ENCODE results near the gene GOLM1.
A peak's percentile ranks its signal among the peaks of the same experiment; 100 is the strongest.
"Not testable (repeated sequence)": the region's sequence is repeated elsewhere in the genome, so short reads cannot be mapped to it uniquely, and the experiment has no call there.

Gene GOLM1

DNA sequence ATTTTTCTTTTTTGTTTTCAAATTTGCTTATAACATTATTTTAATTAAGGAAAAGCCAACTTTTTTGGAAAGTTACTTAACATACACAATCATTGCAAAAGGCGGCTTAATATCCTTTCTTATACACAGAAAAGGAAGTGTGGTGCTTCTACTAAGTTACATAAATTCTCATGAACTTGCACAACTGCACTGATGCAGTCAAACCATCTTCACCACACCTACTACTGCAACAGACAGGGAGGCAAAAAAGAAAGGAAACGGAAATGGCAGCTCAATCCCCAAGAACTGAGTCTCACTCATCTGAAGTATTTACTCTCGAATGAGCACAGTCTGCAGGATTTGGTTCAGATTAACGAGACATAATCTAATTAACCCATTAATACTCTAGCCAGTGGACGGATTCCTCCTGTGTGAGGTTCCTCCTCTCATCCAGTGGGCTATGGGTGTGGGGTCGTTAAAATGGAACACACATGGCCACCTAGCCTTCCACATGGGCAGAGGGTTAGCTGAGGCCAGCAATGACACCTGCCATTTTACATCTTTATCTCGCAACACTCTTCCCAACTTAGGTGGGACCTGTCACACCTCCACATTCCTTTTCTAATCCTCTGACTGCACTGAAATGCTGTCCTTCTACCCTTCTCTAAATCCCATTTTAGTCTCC lies 30.0 kb downstream of the GOLM1 start:
- no peak overlapping the region for H3K9ac ChIP-seq (ENCODE audit: low read depth in 1 of 2, low read length in 2 of 2)
- no peaks in the 10 kb centered on the region for H3K27me3 ChIP-seq (ENCODE audit: control insufficient read depth in 2 of 2, insufficient read depth in 2 of 2, low read length in 2 of 2)
- peaks cover 7 to 9% of the 10 kb centered on the region in 2 donors for H3K36me3 ChIP-seq (ENCODE audit: control insufficient read depth in 2 of 2, insufficient read depth in 2 of 2, low read length in 2 of 2)
- H3K4me3 ChIP-seq (ENCODE audit: low read length in 2 of 2) = no peak overlapping the region
- no peaks in the 10 kb centered on the region for H3K4me1 ChIP-seq (ENCODE audit: control insufficient read depth in 2 of 2, insufficient read depth in 2 of 2, low read length in 2 of 2)
- no peak overlapping the region for H3K27ac ChIP-seq (ENCODE audit: low read depth in 2 of 2, low read length in 2 of 2)
- no peaks in the 10 kb centered on the region for H3K9me3 ChIP-seq (ENCODE audit: control insufficient read depth in 2 of 2, low read length in 2 of 2)

DNA sequence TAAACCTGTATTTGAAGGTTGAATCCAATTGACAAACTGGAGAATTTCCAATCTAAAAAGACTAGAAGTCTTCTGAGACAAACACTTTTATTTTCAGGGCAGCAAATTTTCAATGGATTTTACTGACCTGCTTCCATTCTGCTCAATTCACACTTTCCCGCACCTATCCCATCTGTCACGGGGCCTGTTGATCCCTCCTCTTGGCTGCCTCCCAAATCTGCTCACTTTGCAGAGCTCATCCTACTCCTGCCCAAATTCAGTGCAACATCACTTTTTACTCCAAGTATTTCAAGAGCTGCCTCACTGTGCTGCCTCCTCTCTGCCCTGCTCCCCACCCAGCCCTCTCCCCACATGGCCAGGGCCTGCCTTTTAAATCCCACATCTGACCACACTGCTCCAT lies 35.1 kb downstream of the GOLM1 start:
- no peaks in the 10 kb centered on the region for H3K9me3 ChIP-seq (ENCODE audit: control insufficient read depth in 2 of 2, low read length in 2 of 2)
- no peak overlapping the region for H3K4me3 ChIP-seq (ENCODE audit: low read length in 2 of 2)
- H3K27ac ChIP-seq (ENCODE audit: low read depth in 2 of 2, low read length in 2 of 2) = no peak overlapping the region
- peaks cover 3 to 5% of the 10 kb centered on the region in 2 donors for H3K36me3 ChIP-seq (ENCODE audit: control insufficient read depth in 2 of 2, insufficient read depth in 2 of 2, low read length in 2 of 2)
- peaks cover 6 to 21% of the 10 kb centered on the region in 2 donors for H3K4me1 ChIP-seq (ENCODE audit: control insufficient read depth in 2 of 2, insufficient read depth in 2 of 2, low read length in 2 of 2)
- H3K27me3 ChIP-seq (ENCODE audit: control insufficient read depth in 2 of 2, insufficient read depth in 2 of 2, low read length in 2 of 2) = no peaks in the 10 kb centered on the region
- H3K9ac ChIP-seq (ENCODE audit: low read depth in 1 of 2, low read length in 2 of 2) = no peak overlapping the region

DNA sequence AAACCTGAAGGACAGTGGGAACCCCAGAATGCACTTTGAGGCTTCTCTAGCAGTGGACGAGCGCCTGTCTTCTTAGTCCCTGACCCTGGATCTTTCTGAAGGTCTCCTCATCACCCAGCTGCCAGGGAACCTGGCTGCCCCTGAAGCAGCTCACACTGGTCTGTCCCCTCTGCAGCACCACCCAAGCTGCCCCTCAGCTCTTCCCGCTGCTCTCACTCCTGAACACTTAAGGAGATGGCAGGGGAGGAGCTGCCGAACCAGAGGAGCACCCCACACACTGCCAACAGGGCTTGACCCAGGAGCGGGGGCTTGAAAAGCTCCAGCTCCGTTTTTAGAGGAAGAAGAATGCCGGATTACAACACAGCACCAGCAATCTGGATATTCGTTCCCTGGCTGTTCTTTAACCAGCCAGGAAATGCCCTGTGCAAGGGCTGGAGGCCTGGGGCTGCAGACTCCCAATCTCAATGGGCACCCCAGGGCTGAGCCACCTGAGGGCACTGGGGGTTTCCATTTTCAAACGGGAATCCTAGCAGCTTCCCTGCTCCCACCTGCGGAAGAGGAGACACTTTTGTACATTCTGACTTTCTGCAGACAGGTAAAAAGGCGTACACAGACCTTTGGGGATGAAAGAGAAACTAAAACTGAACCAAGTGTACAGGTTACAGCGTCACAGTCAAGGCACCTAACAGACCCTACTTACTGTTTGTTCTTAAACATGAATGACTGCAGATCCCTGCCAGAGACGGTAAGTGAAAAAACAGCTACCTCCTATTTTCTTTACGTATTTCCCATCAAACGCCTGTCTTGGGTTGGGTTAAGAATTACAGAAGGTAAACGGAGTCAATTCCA lies 36.3 kb downstream of the GOLM1 start:
- Histone ChIP-seq H3K9me3 (ENCODE audit: control insufficient read depth in 2 of 2, low read length in 2 of 2) (no peaks in the 10 kb centered on the region), H3K27ac (ENCODE audit: low read depth in 2 of 2, low read length in 2 of 2) (peak overlapping the region; percentile 30 to 61), H3K4me1 (ENCODE audit: control insufficient read depth in 2 of 2, insufficient read depth in 2 of 2, low read length in 2 of 2) (peaks cover 6 to 21% of the 10 kb centered on the region in 2 donors), H3K36me3 (ENCODE audit: control insufficient read depth in 2 of 2, insufficient read depth in 2 of 2, low read length in 2 of 2) (peaks cover 5% of the 10 kb centered on the region in 2 donors), H3K4me3 (ENCODE audit: low read length in 2 of 2) (peak overlapping the region; percentile 28 to 61), H3K27me3 (ENCODE audit: control insufficient read depth in 2 of 2, insufficient read depth in 2 of 2, low read length in 2 of 2) (no peaks in the 10 kb centered on the region), H3K9ac (ENCODE audit: low read depth in 1 of 2, low read length in 2 of 2) (peak overlapping the region in 1 of 2 donors; percentile 52)

DNA sequence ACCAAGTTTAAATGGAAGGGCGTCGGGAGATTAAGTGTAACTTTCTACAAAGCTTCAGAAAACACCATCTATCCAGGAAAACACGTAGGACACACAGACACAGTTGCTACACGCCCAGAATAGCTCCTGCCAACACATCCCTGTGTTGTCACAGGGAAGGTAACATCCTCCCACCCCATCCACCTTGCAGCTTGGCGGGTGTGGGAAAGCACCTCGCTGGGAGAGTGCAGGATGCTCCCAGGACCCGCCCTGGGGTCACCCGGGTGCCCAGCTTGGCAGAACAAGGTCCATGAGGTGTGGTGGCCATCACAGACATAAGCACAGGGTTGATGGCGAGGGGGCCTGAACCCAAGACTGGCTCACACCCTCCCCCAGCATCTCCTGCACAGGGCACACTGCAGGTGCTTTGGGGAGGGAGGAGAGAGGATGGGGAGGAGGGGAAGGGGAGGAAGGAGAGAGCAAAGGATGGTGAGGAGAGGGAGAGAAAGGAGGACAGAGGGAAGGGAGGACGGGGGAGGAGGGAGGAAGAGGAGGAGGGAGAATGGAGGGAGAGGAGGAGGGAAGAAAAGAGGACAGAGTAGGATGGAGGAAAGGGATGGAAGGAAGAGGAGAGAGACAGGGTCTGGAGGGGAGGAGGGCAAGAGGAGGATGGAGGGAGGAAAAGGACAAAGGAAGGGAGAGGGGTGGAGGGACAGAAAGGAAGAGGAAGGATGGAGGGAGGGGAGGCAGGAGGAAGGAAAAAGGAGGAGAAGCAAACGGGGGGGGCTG lies 37.2 kb downstream of the GOLM1 start:
- Histone ChIP-seq H3K4me3 (ENCODE audit: low read length in 2 of 2) (no peak overlapping the region), H3K27ac (ENCODE audit: low read depth in 2 of 2, low read length in 2 of 2) (peak overlapping the region in 1 of 2 donors; percentile 30), H3K27me3 (ENCODE audit: control insufficient read depth in 2 of 2, insufficient read depth in 2 of 2, low read length in 2 of 2) (no peaks in the 10 kb centered on the region), H3K36me3 (ENCODE audit: control insufficient read depth in 2 of 2, insufficient read depth in 2 of 2, low read length in 2 of 2) (peaks cover 4 to 5% of the 10 kb centered on the region in 2 donors), H3K4me1 (ENCODE audit: control insufficient read depth in 2 of 2, insufficient read depth in 2 of 2, low read length in 2 of 2) (peaks cover 6 to 21% of the 10 kb centered on the region in 2 donors), H3K9ac (ENCODE audit: low read depth in 1 of 2, low read length in 2 of 2) (no peak overlapping the region), H3K9me3 (ENCODE audit: control insufficient read depth in 2 of 2, low read length in 2 of 2) (no peaks in the 10 kb centered on the region)

DNA sequence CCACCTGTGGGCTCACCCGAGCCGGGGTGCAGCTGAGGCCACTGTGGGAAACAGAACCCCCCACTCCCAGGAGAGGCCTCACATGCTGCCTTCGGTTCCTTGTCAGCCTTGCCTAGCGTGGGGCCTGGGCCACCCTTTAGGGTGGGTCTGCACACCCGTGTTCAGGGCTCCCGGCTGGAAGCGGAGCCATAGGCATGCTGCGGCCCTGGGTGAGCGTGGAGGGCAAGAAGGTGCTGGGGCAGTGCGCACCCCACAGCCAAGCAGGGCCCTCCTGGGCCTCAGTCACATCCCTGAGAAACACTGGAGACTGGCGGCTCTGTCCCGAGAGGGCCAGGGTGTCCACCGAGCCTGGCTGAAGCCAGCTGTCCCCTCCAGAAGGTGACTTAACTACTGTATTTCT lies 41.9 kb downstream of the GOLM1 start:
- no peak overlapping the region for H3K27ac ChIP-seq (ENCODE audit: low read depth in 2 of 2, low read length in 2 of 2)
- no peak overlapping the region for H3K4me3 ChIP-seq (ENCODE audit: low read length in 2 of 2)
- H3K36me3 ChIP-seq (ENCODE audit: control insufficient read depth in 2 of 2, insufficient read depth in 2 of 2, low read length in 2 of 2) = peaks cover 6 to 9% of the 10 kb centered on the region in 2 donors
- peaks cover 2 to 9% of the 10 kb centered on the region in 2 donors for H3K4me1 ChIP-seq (ENCODE audit: control insufficient read depth in 2 of 2, insufficient read depth in 2 of 2, low read length in 2 of 2)
- H3K9me3 ChIP-seq (ENCODE audit: control insufficient read depth in 2 of 2, low read length in 2 of 2) = no peaks in the 10 kb centered on the region
- no peaks in the 10 kb centered on the region for H3K27me3 ChIP-seq (ENCODE audit: control insufficient read depth in 2 of 2, insufficient read depth in 2 of 2, low read length in 2 of 2)
- no peak overlapping the region for H3K9ac ChIP-seq (ENCODE audit: low read depth in 1 of 2, low read length in 2 of 2)

DNA sequence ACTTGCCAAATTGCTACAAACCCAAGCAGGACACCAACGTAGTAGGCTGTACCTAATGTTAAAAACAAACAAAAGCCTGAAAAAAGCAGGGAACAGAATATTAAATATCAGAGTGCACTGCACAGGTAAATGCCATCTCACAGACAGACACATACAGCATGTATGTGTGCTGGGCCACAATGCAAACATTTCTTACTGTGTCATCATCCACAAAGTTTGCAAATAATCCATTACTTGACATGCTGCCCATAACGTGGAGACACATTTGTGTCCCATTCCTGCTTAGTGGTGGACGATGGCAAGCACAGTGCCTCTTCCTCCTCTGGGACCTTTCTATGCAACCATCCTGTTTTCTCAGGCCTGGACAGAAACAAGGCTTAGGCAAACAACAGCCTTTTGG lies 44.7 kb downstream of the GOLM1 start:
- no peak overlapping the region for H3K9ac ChIP-seq (ENCODE audit: low read depth in 1 of 2, low read length in 2 of 2)
- no peak overlapping the region for H3K4me3 ChIP-seq (ENCODE audit: low read length in 2 of 2)
- no peaks in the 10 kb centered on the region for H3K9me3 ChIP-seq (ENCODE audit: control insufficient read depth in 2 of 2, low read length in 2 of 2)

DNA sequence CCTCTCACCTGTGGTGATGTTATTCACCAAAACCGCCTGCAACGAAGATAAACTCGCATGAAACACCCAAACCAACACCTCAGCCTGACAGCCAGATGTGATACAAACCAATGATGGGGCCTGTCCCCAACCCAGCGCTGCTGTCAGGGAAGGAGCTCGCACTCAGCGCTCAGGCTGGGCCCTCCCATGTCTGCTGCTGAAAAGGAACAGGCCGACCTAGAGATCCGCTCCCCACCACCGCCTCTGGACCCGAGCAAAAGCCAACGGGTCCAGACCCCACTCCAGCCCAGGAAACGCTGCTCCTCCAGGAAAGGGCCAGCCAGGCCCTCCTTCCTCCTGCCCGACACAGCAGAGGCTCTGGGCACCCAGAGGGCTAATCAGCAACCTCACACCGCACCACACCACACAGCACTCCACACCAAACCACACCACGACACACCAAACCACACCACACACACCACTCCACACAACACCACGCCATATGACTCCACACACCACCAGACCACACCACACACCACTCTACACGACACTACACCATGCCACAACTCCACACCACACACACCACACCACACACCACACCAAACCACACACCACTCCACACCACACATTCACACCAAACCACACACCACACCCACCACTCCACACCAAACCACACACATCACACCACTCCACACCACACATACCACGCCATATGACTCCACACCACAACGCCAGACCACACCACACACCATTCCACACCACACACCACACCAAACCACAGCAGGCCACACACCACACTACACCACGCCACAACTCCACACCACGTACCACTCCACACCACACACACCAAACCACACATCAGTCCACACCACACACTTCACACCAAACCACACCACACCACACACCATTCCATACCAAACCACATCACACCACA lies 46.5 kb downstream of the GOLM1 start:
- Histone ChIP-seq H3K9me3 (ENCODE audit: control insufficient read depth in 2 of 2, low read length in 2 of 2) (no peaks in the 10 kb centered on the region), H3K9ac (ENCODE audit: low read depth in 1 of 2, low read length in 2 of 2) (no peak overlapping the region), H3K4me1 (ENCODE audit: control insufficient read depth in 2 of 2, insufficient read depth in 2 of 2, low read length in 2 of 2) (no peaks in the 10 kb centered on the region), H3K36me3 (ENCODE audit: control insufficient read depth in 2 of 2, insufficient read depth in 2 of 2, low read length in 2 of 2) (peaks cover 6 to 8% of the 10 kb centered on the region in 2 donors), H3K4me3 (ENCODE audit: low read length in 2 of 2) (no peak overlapping the region), H3K27me3 (ENCODE audit: control insufficient read depth in 2 of 2, insufficient read depth in 2 of 2, low read length in 2 of 2) (no peaks in the 10 kb centered on the region), H3K27ac (ENCODE audit: low read depth in 2 of 2, low read length in 2 of 2) (no peak overlapping the region)

More for the DNA sequence above, 44.7 kb downstream of the GOLM1 start:
- H3K27ac ChIP-seq (ENCODE audit: low read depth in 2 of 2, low read length in 2 of 2) = no peak overlapping the region
- H3K4me1 ChIP-seq (ENCODE audit: control insufficient read depth in 2 of 2, insufficient read depth in 2 of 2, low read length in 2 of 2) = no peaks in the 10 kb centered on the region
- peaks cover 9 to 12% of the 10 kb centered on the region in 2 donors for H3K36me3 ChIP-seq (ENCODE audit: control insufficient read depth in 2 of 2, insufficient read depth in 2 of 2, low read length in 2 of 2)
- no peaks in the 10 kb centered on the region for H3K27me3 ChIP-seq (ENCODE audit: control insufficient read depth in 2 of 2, insufficient read depth in 2 of 2, low read length in 2 of 2)

DNA sequence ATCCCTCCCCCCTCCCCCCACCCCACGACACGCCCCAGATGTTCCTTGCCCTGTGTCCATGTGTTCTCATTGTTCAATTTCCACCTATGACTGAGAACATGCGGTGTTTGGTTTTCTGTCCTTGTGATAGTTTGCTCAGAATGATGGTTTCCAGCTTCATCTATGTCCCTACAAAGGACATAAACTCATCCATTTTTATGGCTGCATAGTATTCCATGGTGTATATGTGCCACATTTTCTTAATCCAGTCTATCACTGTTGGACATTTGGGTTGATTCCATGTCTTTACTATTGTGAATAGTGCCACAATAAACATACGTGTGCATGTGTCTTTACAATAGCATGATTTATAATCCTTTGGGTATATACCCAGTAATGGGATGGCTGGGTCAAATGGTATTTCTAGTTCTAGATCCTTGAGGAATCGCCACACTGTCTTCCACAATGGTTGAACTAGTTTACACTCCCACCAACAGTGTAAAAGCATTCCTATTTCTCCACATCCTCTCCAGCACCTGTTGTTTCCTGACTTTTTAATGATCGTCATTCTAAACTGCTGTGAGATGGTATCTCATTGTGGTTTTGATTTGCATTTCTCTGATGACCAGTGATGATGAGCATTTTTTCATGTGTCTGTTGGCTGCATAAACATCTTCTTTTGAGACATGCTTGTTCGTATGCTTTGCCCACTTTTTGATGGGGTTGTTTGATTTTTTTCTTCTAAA lies 51.2 kb downstream of the GOLM1 start:
- H3K27me3 ChIP-seq (ENCODE audit: control insufficient read depth in 2 of 2, insufficient read depth in 2 of 2, low read length in 2 of 2); H3K9ac ChIP-seq (ENCODE audit: low read depth in 1 of 2, low read length in 2 of 2); H3K27ac ChIP-seq (ENCODE audit: low read depth in 2 of 2, low read length in 2 of 2); H3K9me3 ChIP-seq (ENCODE audit: control insufficient read depth in 2 of 2, low read length in 2 of 2); H3K4me3 ChIP-seq (ENCODE audit: low read length in 2 of 2); H3K4me1 ChIP-seq (ENCODE audit: control insufficient read depth in 2 of 2, insufficient read depth in 2 of 2, low read length in 2 of 2); H3K36me3 ChIP-seq (ENCODE audit: control insufficient read depth in 2 of 2, insufficient read depth in 2 of 2, low read length in 2 of 2): not testable (repeated sequence)

DNA sequence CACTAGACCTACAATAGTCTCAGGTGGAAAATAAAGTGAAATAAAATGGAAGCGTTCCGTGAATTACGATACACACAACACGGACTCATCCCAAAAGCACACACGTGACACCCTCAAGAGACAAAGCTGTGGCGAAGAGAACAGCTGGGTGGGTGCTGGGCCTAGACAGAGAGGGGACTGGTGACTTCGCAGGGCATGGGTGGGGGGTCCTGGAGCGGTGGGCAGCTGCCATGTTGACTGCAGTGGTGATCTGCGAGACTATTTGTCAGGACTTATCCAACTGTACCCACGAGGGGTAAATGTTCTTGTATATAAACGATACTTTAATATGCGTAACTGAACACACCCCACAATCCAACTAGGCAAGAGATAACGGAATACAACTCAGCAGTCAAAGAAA lies 52.0 kb downstream of the GOLM1 start:
- no peak overlapping the region for H3K27ac ChIP-seq (ENCODE audit: low read depth in 2 of 2, low read length in 2 of 2)
- H3K36me3 ChIP-seq (ENCODE audit: control insufficient read depth in 2 of 2, insufficient read depth in 2 of 2, low read length in 2 of 2) = peaks cover 6 to 8% of the 10 kb centered on the region in 2 donors
- H3K4me1 ChIP-seq (ENCODE audit: control insufficient read depth in 2 of 2, insufficient read depth in 2 of 2, low read length in 2 of 2) = peaks cover 0 to 5% of the 10 kb centered on the region in 2 donors
- no peaks in the 10 kb centered on the region for H3K9me3 ChIP-seq (ENCODE audit: control insufficient read depth in 2 of 2, low read length in 2 of 2)
- no peaks in the 10 kb centered on the region for H3K27me3 ChIP-seq (ENCODE audit: control insufficient read depth in 2 of 2, insufficient read depth in 2 of 2, low read length in 2 of 2)
- H3K4me3 ChIP-seq (ENCODE audit: low read length in 2 of 2) = no peak overlapping the region
- H3K9ac ChIP-seq (ENCODE audit: low read depth in 1 of 2, low read length in 2 of 2) = no peak overlapping the region
